Astrocyte (in vitro differentiated cells and primary cell): ENCODE results near the gene FAM107B. TPM values are rescaled to one million over a fixed set of nuclear protein-coding genes. Genes with fewer than 3 reads are reported as not detected.

ENCODE experiments used
- DNase-seq: peaks from one replicate; pipeline ENCODE4 v3.0.0-alpha.2; 2010; ENCODE audit warnings: low read depth
- FAIRE-seq: peaks from 2 replicates; lab custom pipeline; 2011; peaks lifted over from hg19 to GRCh38; lab: Jason Lieb, UNC
- H2AFZ ChIP-seq: 2 replicates; pipeline ENCODE4 v1.6.0; 2012; ENCODE audit warnings: low read depth, low read length, inconsistent platforms
- H3K27ac ChIP-seq: 2 replicates; pipeline ENCODE4 v1.5.1; 2011; ENCODE audit warnings: low read depth, low read length, inconsistent platforms
- H3K27me3 ChIP-seq: 2 replicates; pipeline ENCODE4 v1.6.0; 2011; ENCODE audit warnings: low read length, inconsistent platforms; ENCODE audit not compliant: insufficient read depth
- H3K36me3 ChIP-seq: 2 replicates; pipeline ENCODE4 v1.5.1; 2011; ENCODE audit warnings: low read length, inconsistent platforms; ENCODE audit not compliant: insufficient read depth
- H3K4me1 ChIP-seq: 2 replicates; pipeline ENCODE4 v1.5.1; 2011; ENCODE audit warnings: low read length, inconsistent platforms; ENCODE audit not compliant: insufficient read depth
- H3K4me2 ChIP-seq: 2 replicates; pipeline ENCODE4 v1.6.0; 2012; ENCODE audit warnings: low read length, inconsistent platforms
- H3K4me3 ChIP-seq: 2 replicates; pipeline ENCODE4 v1.5.1; 2011; ENCODE audit warnings: low read depth, mild to moderate bottlenecking, low read length, inconsistent platforms; ENCODE audit not compliant: insufficient read depth
- H3K79me2 ChIP-seq: 2 replicates; pipeline ENCODE4 v1.6.0; 2012; ENCODE audit warnings: mild to moderate bottlenecking, low read length, inconsistent platforms; ENCODE audit not compliant: insufficient read depth
- H3K9ac ChIP-seq: 2 replicates; pipeline ENCODE4 v1.6.0; 2012; ENCODE audit warnings: mild to moderate bottlenecking, low read length, inconsistent platforms
- H3K9me3 ChIP-seq: 2 replicates; pipeline ENCODE4 v1.5.1; 2012; ENCODE audit warnings: low read depth, mild to moderate bottlenecking, low read length, inconsistent platforms; ENCODE audit not compliant: insufficient read depth
- H4K20me1 ChIP-seq: 2 replicates; pipeline ENCODE4 v1.6.0; 2012; ENCODE audit warnings: low read length, inconsistent platforms; ENCODE audit not compliant: insufficient read depth
- H3K27ac Mint-ChIP-seq: one replicate; pipeline ENCODE4 v1.8.0; 2021; ENCODE audit warnings: mild to moderate bottlenecking, mixed read lengths; ENCODE audit not compliant: unreplicated experiment
- H3K27me3 Mint-ChIP-seq: one replicate; pipeline ENCODE4 v1.8.0; 2021; ENCODE audit warnings: low read depth, mixed read lengths; ENCODE audit not compliant: unreplicated experiment
- H3K36me3 Mint-ChIP-seq: one replicate; pipeline ENCODE4 v1.8.0; 2021; ENCODE audit warnings: low read depth, mixed read lengths; ENCODE audit not compliant: unreplicated experiment
- H3K4me1 Mint-ChIP-seq: one replicate; pipeline ENCODE4 v1.8.0; 2021; ENCODE audit warnings: low read depth, mixed read lengths; ENCODE audit not compliant: unreplicated experiment
- H3K4me3 Mint-ChIP-seq: one replicate; pipeline ENCODE4 v1.8.0; 2021; ENCODE audit warnings: mild to moderate bottlenecking, moderate library complexity, mixed read lengths; ENCODE audit not compliant: unreplicated experiment
- H3K9me3 Mint-ChIP-seq: one replicate; pipeline ENCODE4 v1.8.0; 2021; ENCODE audit warnings: mild to moderate bottlenecking, mixed read lengths; ENCODE audit not compliant: unreplicated experiment
- EZH2 ChIP-seq: IDR thresholded peaks from 2 replicates; pipeline ENCODE4 v1.6.1; 2012; ENCODE audit warnings: mild to moderate bottlenecking, low read length, inconsistent platforms; ENCODE audit not compliant: insufficient read depth
- total RNA-seq: library from RNA; stranded (reverse); gene quantifications from 2 replicates; pipeline ENCODE4 v1.2.1, GENCODE V29; 2021
- TF ChIP-seq, protein P1 (sequence below): IDR thresholded peaks from 2 replicates; pipeline ENCODE4 v1.5.1; 2011; ENCODE audit warnings: low read depth, mild to moderate bottlenecking, inconsistent platforms, low read length, moderate library complexity; ENCODE audit not compliant: insufficient read depth

FAM107B gene
- total RNA-seq, 1 donor from 2014 or later: 36.0 TPM

DNA sequence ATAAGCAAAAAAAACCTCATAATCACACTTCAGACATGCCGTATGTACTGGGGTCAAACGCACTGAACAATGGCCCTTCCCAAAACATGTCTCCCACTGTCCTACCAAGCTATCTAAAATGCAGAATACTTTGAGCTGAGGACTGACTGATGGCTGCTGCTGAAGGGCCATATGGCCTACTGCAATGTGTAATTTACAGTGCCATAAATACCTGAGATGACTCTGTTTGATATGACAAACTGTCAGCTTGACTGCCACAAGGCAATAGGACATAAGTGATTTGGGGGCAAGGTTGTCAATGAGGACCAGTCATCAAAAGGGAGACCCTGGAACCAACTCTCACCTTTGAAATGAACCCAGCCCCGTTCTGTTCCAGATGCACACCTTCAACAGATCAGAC lies 256.5 kb downstream of the FAM107B start:
- TF ChIP-seq, protein P1, sequence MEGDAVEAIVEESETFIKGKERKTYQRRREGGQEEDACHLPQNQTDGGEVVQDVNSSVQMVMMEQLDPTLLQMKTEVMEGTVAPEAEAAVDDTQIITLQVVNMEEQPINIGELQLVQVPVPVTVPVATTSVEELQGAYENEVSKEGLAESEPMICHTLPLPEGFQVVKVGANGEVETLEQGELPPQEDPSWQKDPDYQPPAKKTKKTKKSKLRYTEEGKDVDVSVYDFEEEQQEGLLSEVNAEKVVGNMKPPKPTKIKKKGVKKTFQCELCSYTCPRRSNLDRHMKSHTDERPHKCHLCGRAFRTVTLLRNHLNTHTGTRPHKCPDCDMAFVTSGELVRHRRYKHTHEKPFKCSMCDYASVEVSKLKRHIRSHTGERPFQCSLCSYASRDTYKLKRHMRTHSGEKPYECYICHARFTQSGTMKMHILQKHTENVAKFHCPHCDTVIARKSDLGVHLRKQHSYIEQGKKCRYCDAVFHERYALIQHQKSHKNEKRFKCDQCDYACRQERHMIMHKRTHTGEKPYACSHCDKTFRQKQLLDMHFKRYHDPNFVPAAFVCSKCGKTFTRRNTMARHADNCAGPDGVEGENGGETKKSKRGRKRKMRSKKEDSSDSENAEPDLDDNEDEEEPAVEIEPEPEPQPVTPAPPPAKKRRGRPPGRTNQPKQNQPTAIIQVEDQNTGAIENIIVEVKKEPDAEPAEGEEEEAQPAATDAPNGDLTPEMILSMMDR: no peak
- no peak for TF ChIP-seq EZH2
- DNase-seq: no peak
- Histone ChIP-seq H3K36me3 (peaks cover 11% of the 10 kb centered on the region), H3K4me1 (no peaks in the 10 kb centered on the region), H4K20me1 (no peaks in the 10 kb centered on the region), H2AFZ (no peak overlapping the region), H3K27ac (no peak overlapping the region), H3K9me3 (no peaks in the 10 kb centered on the region), H3K4me3 (no peak overlapping the region), H3K79me2 (no peaks in the 10 kb centered on the region), H3K4me2 (no peak overlapping the region), H3K27me3 (no peaks in the 10 kb centered on the region), H3K9ac (no peak overlapping the region)
- no peak for FAIRE-seq
- Mint-ChIP-seq H3K27me3 (no peaks in the 10 kb centered on the region), H3K36me3 (peaks cover 6% of the 10 kb centered on the region), H3K4me1 (peaks cover under 1% of the 10 kb centered on the region), H3K4me3 (no peak overlapping the region), H3K27ac (no peak overlapping the region), H3K9me3 (no peaks in the 10 kb centered on the region)

DNA sequence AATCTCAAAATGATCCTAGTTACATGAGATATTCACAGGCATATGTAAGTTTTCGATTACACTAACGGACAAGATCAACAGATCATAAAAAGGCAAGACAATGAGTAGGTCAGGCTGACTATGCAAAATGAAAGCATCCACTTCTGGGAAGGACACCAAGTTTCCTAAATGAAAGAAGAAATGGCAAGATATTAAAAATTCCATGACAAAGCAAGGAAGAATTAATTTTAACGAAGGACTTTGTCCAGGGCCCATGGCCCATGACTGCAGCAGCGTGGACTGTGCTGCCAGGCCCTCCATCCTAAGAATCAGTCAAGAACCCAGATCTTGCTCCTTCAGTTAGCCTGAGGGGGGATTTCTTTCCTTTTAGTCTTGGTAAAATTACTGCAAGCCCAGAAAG lies 261.6 kb downstream of the FAM107B start:
- no peak for FAIRE-seq
- no peak overlapping the region for H3K9ac ChIP-seq

DNA sequence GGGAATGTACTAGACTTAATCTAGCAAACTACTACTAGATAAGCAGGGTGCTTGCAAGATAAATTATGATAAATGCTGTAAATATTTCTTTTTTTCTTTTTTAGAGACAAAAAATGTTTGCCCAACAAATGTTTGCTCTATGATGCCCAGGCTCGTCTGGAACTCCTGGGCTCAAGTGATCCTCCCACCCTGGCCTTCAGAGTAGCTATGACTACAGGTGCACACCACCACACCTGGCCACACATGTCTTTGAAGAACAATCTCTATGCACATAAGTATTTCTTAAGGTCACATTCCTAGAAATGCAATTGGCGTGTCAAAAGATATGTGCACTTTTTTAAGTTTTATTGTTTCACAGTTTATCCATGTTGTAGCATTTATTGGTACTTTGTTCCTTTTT lies 264.4 kb downstream of the FAM107B start:
- Mint-ChIP-seq H3K27ac (no peak overlapping the region), H3K4me1 (no peaks in the 10 kb centered on the region), H3K9me3 (peaks cover 2% of the 10 kb centered on the region), H3K27me3 (no peaks in the 10 kb centered on the region), H3K36me3 (peaks cover 18% of the 10 kb centered on the region), H3K4me3 (no peak overlapping the region)
- TF ChIP-seq, protein P1: no peak
- TF ChIP-seq EZH2: no peak
- FAIRE-seq: no peak
- DNase-seq: no peak
- Histone ChIP-seq H3K27me3 (no peaks in the 10 kb centered on the region), H3K9ac (no peak overlapping the region), H3K4me1 (no peaks in the 10 kb centered on the region), H3K27ac (no peak overlapping the region), H3K36me3 (no peaks in the 10 kb centered on the region), H2AFZ (no peak overlapping the region), H3K4me2 (no peak overlapping the region), H4K20me1 (no peaks in the 10 kb centered on the region), H3K79me2 (no peaks in the 10 kb centered on the region), H3K9me3 (no peaks in the 10 kb centered on the region), H3K4me3 (no peak overlapping the region)

More for the DNA sequence above, 261.6 kb downstream of the FAM107B start:
- Histone ChIP-seq H3K79me2 (no peaks in the 10 kb centered on the region), H3K9me3 (no peaks in the 10 kb centered on the region), H3K4me2 (no peak overlapping the region), H3K4me3 (no peak overlapping the region), H3K27ac (no peak overlapping the region), H3K27me3 (no peaks in the 10 kb centered on the region), H3K4me1 (no peaks in the 10 kb centered on the region), H3K36me3 (no peaks in the 10 kb centered on the region), H2AFZ (no peak overlapping the region), H4K20me1 (no peaks in the 10 kb centered on the region)
- Mint-ChIP-seq H3K36me3 (peaks cover 19% of the 10 kb centered on the region), H3K4me3 (no peak overlapping the region), H3K27me3 (no peaks in the 10 kb centered on the region), H3K4me1 (no peaks in the 10 kb centered on the region), H3K9me3 (peaks cover 2% of the 10 kb centered on the region), H3K27ac (no peak overlapping the region)
- DNase-seq: no peak
- TF ChIP-seq, protein P1: no peak
- TF ChIP-seq EZH2: no peak
